BLaER1 treated with 17β-estradiol and CSF1 and Interleukin-3, amounts not matched to agents 10 nM and 100 nM (cell line): Measurements from ENCODE around the gene PARL.
"Not testable (repeated sequence)": the region's sequence is repeated elsewhere in the genome, so short reads cannot be mapped to it uniquely, and the experiment has no call there.

Experiments used
- H3K27ac ChIP-seq, 11 experiments: shearing (Covaris generic); formaldehyde crosslinking; 2 replicates each; pipeline ENCODE4 v1.8.1; 2022
- H3K27me3 ChIP-seq, 11 experiments: shearing (Covaris generic); formaldehyde crosslinking; 2 replicates each; pipeline ENCODE4 v1.8.1; 2022
- H3K36me3 ChIP-seq, 11 experiments: shearing (Covaris generic); formaldehyde crosslinking; 2 replicates each; pipeline ENCODE4 v1.8.1; 2022
- H3K4me1 ChIP-seq, 10 experiments: shearing (Covaris generic); formaldehyde crosslinking; 2 replicates each; pipeline ENCODE4 v1.8.1; 2022
- H3K4me2 ChIP-seq, 11 experiments: shearing (Covaris generic); formaldehyde crosslinking; 2 replicates each; pipeline ENCODE4 v1.8.1; 2022
- H3K4me3 ChIP-seq, 10 experiments: shearing (Covaris generic); formaldehyde crosslinking; 2 replicates each; pipeline ENCODE4 v1.8.1; 2022
- H3K9ac ChIP-seq, 11 experiments: shearing (Covaris generic); formaldehyde crosslinking; 2 replicates each; pipeline ENCODE4 v1.8.1; 2022
- H3K9me3 ChIP-seq, 11 experiments: shearing (Covaris generic); formaldehyde crosslinking; replicated peaks in 1 of 11; 2 replicates each; pipeline ENCODE4 v1.8.1; 2022
- H4K20me1 ChIP-seq, 11 experiments: shearing (Covaris generic); formaldehyde crosslinking; 2 replicates each; pipeline ENCODE4 v1.8.1; 2022
- Cebpa-rat ChIP-seq, 11 experiments: shearing (Covaris generic); IDR thresholded peaks; 2 replicates each; pipeline ENCODE4 v1.8.1; 2022

PARL gene

DNA sequence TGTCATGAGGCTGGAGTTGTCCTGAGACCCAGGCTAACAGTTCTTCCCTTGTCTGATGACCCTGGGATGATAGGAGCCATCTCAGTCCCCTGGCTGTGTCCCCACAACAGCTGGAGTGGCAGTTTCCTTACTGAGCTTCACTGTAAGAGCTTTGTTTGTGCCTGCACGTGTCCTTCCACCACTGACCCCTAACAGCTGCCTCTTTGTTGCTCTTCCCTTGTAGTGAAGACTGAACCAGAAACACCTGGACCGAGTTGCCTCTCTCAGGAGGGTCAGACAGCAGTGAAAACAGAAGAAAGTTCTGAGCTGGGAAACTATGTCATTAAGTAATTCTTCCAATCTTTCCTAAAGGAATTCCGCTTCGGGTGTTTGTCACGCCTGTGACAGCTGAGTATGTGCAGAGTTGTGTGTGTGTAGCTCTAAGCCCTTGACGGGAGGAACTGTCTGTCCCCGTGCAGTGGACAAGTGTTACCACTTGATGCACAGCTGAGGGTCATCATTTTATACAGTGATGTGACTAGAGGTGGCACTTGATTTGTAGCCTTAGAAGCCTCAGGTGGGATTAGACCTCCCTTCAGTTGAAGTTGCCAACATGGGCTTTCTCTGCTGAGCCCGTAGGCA is 84.3 kb downstream of the PARL start:
- no peak overlapping the region for H3K4me2 ChIP-seq
- no peaks in the 10 kb centered on the region for H3K4me1 ChIP-seq
- H4K20me1 ChIP-seq = peaks cover 0 to 42% (median 23%) of the 10 kb centered on the region in 11 experiments; a peak in 15 of 22 replicates
- no peak overlapping the region for H3K9ac ChIP-seq
- H3K9me3 ChIP-seq = no peaks in the 10 kb centered on the region
- no peaks in the 10 kb centered on the region for H3K27me3 ChIP-seq
- no peak overlapping the region for H3K27ac ChIP-seq
- peaks cover 99 to 100% (median 100%) of the 10 kb centered on the region in 11 experiments for H3K36me3 ChIP-seq
- TF ChIP-seq Cebpa-rat (IDR thresholded peaks at IDR 0.05) = no peak
- H3K4me3 ChIP-seq = no peak overlapping the region

DNA sequence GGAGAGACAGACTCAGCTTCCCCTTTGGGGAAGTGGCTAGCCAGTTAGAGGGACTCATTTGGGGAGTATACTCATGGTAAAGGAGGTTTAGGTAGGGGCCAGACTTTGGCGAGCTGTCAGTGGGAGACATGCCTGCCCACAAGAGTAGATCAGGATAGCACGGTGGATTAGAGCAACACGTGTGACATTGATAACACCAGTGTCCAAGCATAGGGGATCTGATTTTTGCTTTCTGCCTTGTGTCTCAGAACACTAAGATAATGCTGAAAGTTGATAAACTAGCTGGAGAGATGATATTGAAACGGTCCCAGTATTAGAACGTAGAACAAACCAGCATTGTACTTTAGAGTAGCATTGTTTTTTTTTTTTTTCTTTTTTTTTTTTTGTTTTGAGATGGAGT is 85.2 kb downstream of the PARL start:
- no peaks in the 10 kb centered on the region for H3K4me1 ChIP-seq
- peaks cover 99 to 100% (median 100%) of the 10 kb centered on the region in 11 experiments for H3K36me3 ChIP-seq
- no peak overlapping the region for H3K4me2 ChIP-seq
- no peaks in the 10 kb centered on the region for H3K27me3 ChIP-seq
- TF ChIP-seq Cebpa-rat (IDR thresholded peaks at IDR 0.05) = no peak
- no peak overlapping the region for H3K27ac ChIP-seq
- H3K9me3 ChIP-seq = no peaks in the 10 kb centered on the region
- H4K20me1 ChIP-seq = peaks cover 0 to 38% (median 21%) of the 10 kb centered on the region in 11 experiments; a peak in 17 of 22 replicates
- H3K9ac ChIP-seq = no peak overlapping the region
- no peak overlapping the region for H3K4me3 ChIP-seq

DNA sequence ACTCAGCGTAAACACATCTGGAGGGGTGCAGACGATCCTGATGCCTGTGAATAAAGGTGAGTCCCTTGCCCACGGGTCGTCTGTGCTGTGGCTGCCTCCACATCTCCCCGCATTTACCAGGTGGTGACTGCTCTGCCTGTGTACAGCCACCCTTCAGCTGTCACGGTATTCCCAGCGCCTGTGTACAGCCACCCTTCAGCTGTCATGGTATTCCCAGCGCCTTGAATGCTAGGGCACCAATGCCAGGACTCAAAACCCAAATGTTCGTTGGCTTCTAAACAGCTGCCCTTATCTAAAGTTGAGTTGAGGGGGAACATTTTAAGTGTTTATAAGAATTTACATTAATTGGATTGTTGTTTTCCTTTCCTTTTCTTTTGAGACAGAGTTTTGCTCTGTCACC is 86.7 kb downstream of the PARL start:
- H3K4me3 ChIP-seq = no peak overlapping the region
- H3K9ac ChIP-seq = no peak overlapping the region
- H3K4me2 ChIP-seq = no peak overlapping the region
- H3K36me3 ChIP-seq = peaks cover 99 to 100% (median 100%) of the 10 kb centered on the region in 11 experiments
- H3K4me1 ChIP-seq = no peaks in the 10 kb centered on the region
- no peak for TF ChIP-seq Cebpa-rat (IDR thresholded peaks at IDR 0.05)
- no peak overlapping the region for H3K27ac ChIP-seq
- peaks cover 0 to 46% (median 24%) of the 10 kb centered on the region in 11 experiments; a peak in 17 of 22 replicates for H4K20me1 ChIP-seq
- H3K27me3 ChIP-seq = no peaks in the 10 kb centered on the region
- H3K9me3 ChIP-seq = no peaks in the 10 kb centered on the region

DNA sequence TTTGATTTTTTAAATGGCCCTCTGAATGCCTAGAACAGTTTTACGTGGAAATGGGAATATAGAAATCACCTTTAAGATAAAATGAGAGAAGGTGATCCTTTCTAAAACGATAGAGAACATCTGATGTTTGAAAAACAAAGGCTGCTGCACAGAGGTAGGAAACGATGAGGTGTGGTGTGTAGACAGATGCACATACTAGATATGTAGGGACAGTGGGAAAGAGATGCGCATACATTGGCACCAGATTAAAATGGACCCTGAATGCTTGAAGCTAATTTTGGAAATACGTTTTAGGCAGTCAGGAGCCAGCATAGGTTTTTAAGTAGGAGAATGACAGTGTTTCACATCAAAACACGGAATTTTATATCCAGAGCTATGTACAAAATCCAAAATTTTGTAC is 88.3 kb downstream of the PARL start:
- H3K27ac ChIP-seq = no peak overlapping the region
- peaks cover 99 to 100% (median 100%) of the 10 kb centered on the region in 11 experiments for H3K36me3 ChIP-seq
- H3K27me3 ChIP-seq = no peaks in the 10 kb centered on the region
- no peaks in the 10 kb centered on the region for H3K4me1 ChIP-seq
- no peak overlapping the region for H3K4me2 ChIP-seq
- H3K9me3 ChIP-seq = no peaks in the 10 kb centered on the region
- no peak overlapping the region for H3K4me3 ChIP-seq
- TF ChIP-seq Cebpa-rat (IDR thresholded peaks at IDR 0.05) = no peak
- H4K20me1 ChIP-seq = peaks cover 5 to 48% (median 29%) of the 10 kb centered on the region in 11 experiments; a peak in 18 of 22 replicates
- no peak overlapping the region for H3K9ac ChIP-seq

- Histone ChIP-seq H3K4me3 (no peak overlapping the region), H3K4me1 (no peaks in the 10 kb centered on the region), H3K9me3 (no peaks in the 10 kb centered on the region), H3K27ac (no peak overlapping the region), H3K9ac (no peak overlapping the region), H4K20me1 (peaks cover 22 to 55% (median 44%) of the 10 kb centered on the region in 11 experiments; a peak in 21 of 22 replicates), H3K4me2 (no peak overlapping the region), H3K27me3 (no peaks in the 10 kb centered on the region), H3K36me3 (peaks cover 99 to 100% (median 100%) of the 10 kb centered on the region in 11 experiments)
- TF ChIP-seq Cebpa-rat (IDR thresholded peaks at IDR 0.05) = no peak
Measured at GRCh38 chr3:183794452-183794851, 90.2 kb downstream of the PARL start.

DNA sequence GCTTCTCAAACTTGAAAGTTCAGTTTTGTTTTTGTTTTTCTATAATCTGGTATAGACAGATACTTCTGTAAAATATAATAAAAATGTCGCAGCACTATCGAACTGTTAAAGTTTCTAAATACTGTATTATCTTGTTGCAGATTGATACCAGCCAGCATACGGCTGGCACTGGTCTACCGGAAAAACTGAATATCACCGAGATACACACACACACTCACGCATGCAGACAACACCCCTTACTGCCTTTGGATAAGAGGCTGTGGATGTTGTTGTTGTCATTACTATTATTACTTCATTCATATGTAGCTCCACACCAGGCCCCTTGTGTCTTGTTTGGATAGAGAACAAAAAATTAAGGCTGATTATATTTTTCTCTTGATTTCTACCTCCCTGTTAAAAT is 91.7 kb downstream of the PARL start:
- TF ChIP-seq Cebpa-rat (IDR thresholded peaks at IDR 0.05) = no peak
- Histone ChIP-seq H3K36me3 (peaks cover 97 to 100% (median 99%) of the 10 kb centered on the region in 11 experiments), H3K4me3 (no peak overlapping the region)

GRCh38 chr3:183790700-183791099 is 94.0 kb downstream of the PARL start:
- Histone ChIP-seq H4K20me1 (peaks cover 26 to 80% (median 61%) of the 10 kb centered on the region in 11 experiments; a peak in 21 of 22 replicates), H3K4me1 (no peaks in the 10 kb centered on the region), H3K9ac (no peak overlapping the region), H3K4me3 (no peak overlapping the region), H3K36me3 (peaks cover 97 to 100% (median 99%) of the 10 kb centered on the region in 11 experiments), H3K27ac (no peak overlapping the region), H3K9me3 (no peaks in the 10 kb centered on the region), H3K27me3 (no peaks in the 10 kb centered on the region), H3K4me2 (no peak overlapping the region)
- no peak for TF ChIP-seq Cebpa-rat (IDR thresholded peaks at IDR 0.05)

More for the DNA sequence above, 91.7 kb downstream of the PARL start:
- no peak overlapping the region for H3K9ac ChIP-seq
- H3K4me2 ChIP-seq = no peak overlapping the region
- H3K4me1 ChIP-seq = no peaks in the 10 kb centered on the region
- H4K20me1 ChIP-seq = peaks cover 22 to 68% (median 52%) of the 10 kb centered on the region in 11 experiments; a peak in 21 of 22 replicates
- no peaks in the 10 kb centered on the region for H3K9me3 ChIP-seq
- no peak overlapping the region for H3K27ac ChIP-seq
- H3K27me3 ChIP-seq = no peaks in the 10 kb centered on the region

GRCh38 chr3:183789826-183790225 is 94.9 kb downstream of the PARL start:
- H3K9ac ChIP-seq = no peak overlapping the region
- TF ChIP-seq Cebpa-rat (IDR thresholded peaks at IDR 0.05) = no peak
- no peaks in the 10 kb centered on the region for H3K27me3 ChIP-seq
- no peak overlapping the region for H3K27ac ChIP-seq
- H3K36me3 ChIP-seq = peaks cover 97 to 100% (median 99%) of the 10 kb centered on the region in 11 experiments
- H3K9me3 ChIP-seq = no peaks in the 10 kb centered on the region
- peaks cover 26 to 83% (median 62%) of the 10 kb centered on the region in 11 experiments; a peak in 21 of 22 replicates for H4K20me1 ChIP-seq
- no peaks in the 10 kb centered on the region; a peak in 1 of 20 replicates for H3K4me1 ChIP-seq
- H3K4me2 ChIP-seq = no peak overlapping the region
- no peak overlapping the region for H3K4me3 ChIP-seq

DNA sequence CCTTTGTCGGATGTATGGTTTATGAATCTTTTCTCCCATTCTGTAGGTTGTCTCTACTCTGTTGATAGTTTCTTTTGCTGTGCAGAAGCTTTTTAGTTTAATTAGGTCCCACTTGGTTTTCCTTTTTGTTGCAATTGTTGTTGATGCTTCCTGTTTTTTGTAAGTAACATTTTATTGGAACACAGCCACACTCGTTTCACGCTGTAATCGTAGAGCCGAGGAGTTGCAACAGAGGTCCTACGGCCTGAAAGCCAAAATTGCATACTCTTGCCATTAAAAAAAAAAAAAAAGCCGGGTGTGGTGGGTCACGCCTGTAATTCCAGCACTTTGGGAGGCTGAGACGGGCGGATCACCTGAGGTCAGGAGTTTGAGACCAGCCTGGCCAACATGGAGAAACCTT is 100.2 kb downstream of the PARL start:
- H3K9me3 ChIP-seq, H3K9ac ChIP-seq, H3K4me3 ChIP-seq, H3K27me3 ChIP-seq: not testable (repeated sequence)
- H3K4me1 ChIP-seq = peaks cover 0 to 37% (median 8%) of the 10 kb centered on the region in 10 experiments; a peak in 10 of 20 replicates
- H3K27ac ChIP-seq = peak overlapping the region in 3 of 11 experiments; percentile 8 to 60 (median 50); a peak in 3 of 22 replicates
- H4K20me1 ChIP-seq = peaks cover 3 to 89% (median 51%) of the 10 kb centered on the region in 11 experiments; a peak in 18 of 22 replicates
- H3K36me3 ChIP-seq = peaks cover 97 to 100% (median 99%) of the 10 kb centered on the region in 11 experiments
- peak overlapping the region in 3 of 11 experiments; percentile 25 to 65 (median 51); a peak in 2 of 22 replicates for H3K4me2 ChIP-seq
